Activated T-cell treated with anti-CD3 and anti-CD28 coated beads, Interleukin-2, amount 50 U/mL, for 24 hours (primary cell): ENCODE results near the gene ZSCAN21.
A peak's percentile ranks its signal among the peaks of the same experiment; 100 is the strongest.

Source experiments
- DNase-seq: peaks from one replicate; pipeline ENCODE4 v3.0.0-alpha.2; 2020
- H3K27ac Mint-ChIP-seq: 2 replicates; pipeline ENCODE4 v1.8.0; 2020; ENCODE audit warnings: mild to moderate bottlenecking, mixed read lengths
- H3K27me3 Mint-ChIP-seq: 2 replicates; pipeline ENCODE4 v1.8.0; 2020; ENCODE audit warnings: mixed read lengths
- H3K36me3 Mint-ChIP-seq: 2 replicates; pipeline ENCODE4 v1.8.0; 2020; ENCODE audit warnings: low read depth, mixed read lengths
- H3K4me1 Mint-ChIP-seq: 2 replicates; pipeline ENCODE4 v1.8.0; 2020; ENCODE audit warnings: low read depth, mixed read lengths
- H3K4me3 Mint-ChIP-seq: 2 replicates; pipeline ENCODE4 v1.8.0; 2020; ENCODE audit warnings: mild to moderate bottlenecking, moderate library complexity, mixed read lengths
- H3K9me3 Mint-ChIP-seq: 2 replicates; pipeline ENCODE4 v1.8.0; 2020; ENCODE audit warnings: mixed read lengths

The ZSCAN21 gene

GRCh38 chr7:100051611-100052010 lies 2.0 kb downstream of the ZSCAN21 start:
- no peak for DNase-seq
- peaks cover 18% of the 10 kb centered on the region for H3K36me3 Mint-ChIP-seq
- H3K4me1 Mint-ChIP-seq, result peaks cover 25% of the 10 kb centered on the region
- H3K27me3 Mint-ChIP-seq, result no peaks in the 10 kb centered on the region
- peak overlapping the region; percentile 60 for H3K4me3 Mint-ChIP-seq
- H3K27ac Mint-ChIP-seq, result peak overlapping the region; percentile 19
- no peaks in the 10 kb centered on the region for H3K9me3 Mint-ChIP-seq

- no peak overlapping the region for H3K27ac Mint-ChIP-seq
- no peaks in the 10 kb centered on the region for H3K9me3 Mint-ChIP-seq
- H3K36me3 Mint-ChIP-seq, result peaks cover 33% of the 10 kb centered on the region
- H3K27me3 Mint-ChIP-seq, result no peaks in the 10 kb centered on the region
- DNase-seq, result no peak
- peaks cover 25% of the 10 kb centered on the region for H3K4me1 Mint-ChIP-seq
- H3K4me3 Mint-ChIP-seq, result no peak overlapping the region
Observed at GRCh38 chr7:100053215-100053614, 3.6 kb downstream of the ZSCAN21 start.

- DNase-seq, result no peak
- peaks cover 50% of the 10 kb centered on the region for H3K36me3 Mint-ChIP-seq
- H3K4me3 Mint-ChIP-seq, result no peak overlapping the region
- H3K27me3 Mint-ChIP-seq, result no peaks in the 10 kb centered on the region
- H3K4me1 Mint-ChIP-seq, result no peaks in the 10 kb centered on the region
- no peak overlapping the region for H3K27ac Mint-ChIP-seq
- no peaks in the 10 kb centered on the region for H3K9me3 Mint-ChIP-seq
Observed at GRCh38 chr7:100057006-100057405, 7.4 kb downstream of the ZSCAN21 start.

GRCh38 chr7:100059251-100059739 lies 9.7 kb downstream of the ZSCAN21 start:
- H3K4me3 Mint-ChIP-seq, result no peak overlapping the region
- no peak overlapping the region for H3K27ac Mint-ChIP-seq
- no peak for DNase-seq
- H3K27me3 Mint-ChIP-seq, result no peaks in the 10 kb centered on the region
- H3K9me3 Mint-ChIP-seq, result no peaks in the 10 kb centered on the region
- no peaks in the 10 kb centered on the region for H3K4me1 Mint-ChIP-seq
- peaks cover 63% of the 10 kb centered on the region for H3K36me3 Mint-ChIP-seq

- Mint-ChIP-seq H3K27ac (peak overlapping the region; percentile 5), H3K4me3 (no peak overlapping the region), H3K36me3 (peaks cover 77% of the 10 kb centered on the region), H3K4me1 (no peaks in the 10 kb centered on the region), H3K27me3 (no peaks in the 10 kb centered on the region), H3K9me3 (no peaks in the 10 kb centered on the region)
- no peak for DNase-seq
Observed at GRCh38 chr7:100061518-100062193, 12.1 kb downstream of the ZSCAN21 start.

DNA sequence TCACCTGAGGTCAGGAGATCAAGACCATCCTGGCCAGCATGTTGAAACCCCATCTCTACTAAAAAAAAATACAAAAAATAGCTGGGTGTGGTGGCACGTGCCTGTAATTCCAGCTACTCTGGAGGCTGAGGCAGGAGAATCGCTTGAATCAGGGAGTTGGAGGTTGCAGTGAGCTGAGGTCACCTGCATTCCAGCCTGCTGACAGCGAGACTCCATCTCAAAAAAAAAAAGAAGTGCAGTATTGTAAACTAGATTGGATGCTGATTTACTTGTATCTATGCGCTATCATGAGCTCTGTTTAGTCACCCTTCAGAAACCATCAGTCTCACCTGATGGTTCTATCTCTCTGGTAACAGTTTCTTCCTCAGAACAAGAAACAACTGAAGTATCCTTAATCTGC lies 13.8 kb downstream of the ZSCAN21 start:
- Mint-ChIP-seq H3K4me3 (no peak overlapping the region), H3K9me3 (no peaks in the 10 kb centered on the region), H3K27ac (no peak overlapping the region), H3K4me1 (no peaks in the 10 kb centered on the region), H3K27me3 (no peaks in the 10 kb centered on the region), H3K36me3 (peaks cover 76% of the 10 kb centered on the region)
- no peak for DNase-seq

GRCh38 chr7:100064162-100064561 lies 14.6 kb downstream of the ZSCAN21 start:
- H3K9me3 Mint-ChIP-seq, result no peaks in the 10 kb centered on the region
- no peaks in the 10 kb centered on the region for H3K27me3 Mint-ChIP-seq
- no peak overlapping the region for H3K4me3 Mint-ChIP-seq
- H3K36me3 Mint-ChIP-seq, result peaks cover 72% of the 10 kb centered on the region
- no peak for DNase-seq
- no peaks in the 10 kb centered on the region for H3K4me1 Mint-ChIP-seq
- H3K27ac Mint-ChIP-seq, result no peak overlapping the region

GRCh38 chr7:100065452-100066186 lies 16.0 kb downstream of the ZSCAN21 start:
- Mint-ChIP-seq H3K4me3 (no peak overlapping the region), H3K36me3 (peaks cover 79% of the 10 kb centered on the region), H3K27ac (no peak overlapping the region), H3K4me1 (no peaks in the 10 kb centered on the region), H3K27me3 (no peaks in the 10 kb centered on the region), H3K9me3 (peaks cover 7% of the 10 kb centered on the region)
- DNase-seq, result no peak

DNA sequence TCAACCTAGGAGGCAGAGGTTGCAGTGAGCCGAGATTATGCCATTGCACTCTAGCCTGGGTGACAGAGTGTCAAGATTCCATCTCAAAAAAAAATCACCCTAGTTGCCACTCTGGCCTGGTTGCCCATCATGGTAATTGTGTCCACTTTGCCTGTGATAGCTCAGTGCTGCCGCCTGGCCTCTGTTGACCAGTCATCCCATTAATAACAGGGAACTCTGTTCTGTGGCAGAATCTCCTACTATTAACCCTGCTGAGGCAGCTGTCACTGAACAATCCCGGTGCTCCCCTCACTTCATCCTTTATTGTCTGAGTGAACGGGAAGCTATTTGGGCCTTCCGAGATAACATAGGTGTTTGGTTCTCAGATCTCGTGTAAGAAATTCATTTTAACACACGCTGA lies 17.4 kb downstream of the ZSCAN21 start:
- no peaks in the 10 kb centered on the region for H3K27me3 Mint-ChIP-seq
- peaks cover 80% of the 10 kb centered on the region for H3K36me3 Mint-ChIP-seq
- no peak overlapping the region for H3K4me3 Mint-ChIP-seq
- H3K4me1 Mint-ChIP-seq, result no peaks in the 10 kb centered on the region
- H3K9me3 Mint-ChIP-seq, result peaks cover 20% of the 10 kb centered on the region
- H3K27ac Mint-ChIP-seq, result peak overlapping the region; percentile 9
- DNase-seq, result no peak

DNA sequence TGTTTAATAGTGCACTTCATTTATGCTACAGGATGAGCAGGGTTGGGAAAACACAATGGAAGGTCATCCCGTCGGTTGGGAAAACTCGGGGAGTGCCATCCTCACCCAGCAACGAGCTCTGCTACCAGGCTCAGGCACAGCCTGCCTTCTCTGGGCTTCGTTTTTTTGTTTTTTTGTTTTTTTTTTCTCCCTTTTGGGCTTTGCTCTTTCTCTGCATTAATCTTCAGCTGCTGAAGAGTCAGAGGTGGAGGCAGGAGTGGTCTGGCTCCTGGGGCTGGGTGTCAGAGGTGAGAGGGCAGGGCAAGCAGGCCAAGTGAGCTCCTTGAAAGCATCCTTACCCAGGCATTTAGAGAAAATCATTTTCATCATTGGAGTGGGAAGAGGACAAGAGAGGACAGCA lies 20.4 kb downstream of the ZSCAN21 start:
- no peaks in the 10 kb centered on the region for H3K27me3 Mint-ChIP-seq
- DNase-seq, result no peak
- no peak overlapping the region for H3K4me3 Mint-ChIP-seq
- peaks cover 87% of the 10 kb centered on the region for H3K36me3 Mint-ChIP-seq
- H3K4me1 Mint-ChIP-seq, result no peaks in the 10 kb centered on the region
- peaks cover 30% of the 10 kb centered on the region for H3K9me3 Mint-ChIP-seq
- no peak overlapping the region for H3K27ac Mint-ChIP-seq

- DNase-seq, result no peak
- Mint-ChIP-seq H3K27me3 (no peaks in the 10 kb centered on the region), H3K27ac (no peak overlapping the region), H3K36me3 (peaks cover 89% of the 10 kb centered on the region), H3K9me3 (peaks cover 30% of the 10 kb centered on the region), H3K4me3 (no peak overlapping the region), H3K4me1 (no peaks in the 10 kb centered on the region)
Observed at GRCh38 chr7:100071018-100071723, 21.6 kb downstream of the ZSCAN21 start.

DNA sequence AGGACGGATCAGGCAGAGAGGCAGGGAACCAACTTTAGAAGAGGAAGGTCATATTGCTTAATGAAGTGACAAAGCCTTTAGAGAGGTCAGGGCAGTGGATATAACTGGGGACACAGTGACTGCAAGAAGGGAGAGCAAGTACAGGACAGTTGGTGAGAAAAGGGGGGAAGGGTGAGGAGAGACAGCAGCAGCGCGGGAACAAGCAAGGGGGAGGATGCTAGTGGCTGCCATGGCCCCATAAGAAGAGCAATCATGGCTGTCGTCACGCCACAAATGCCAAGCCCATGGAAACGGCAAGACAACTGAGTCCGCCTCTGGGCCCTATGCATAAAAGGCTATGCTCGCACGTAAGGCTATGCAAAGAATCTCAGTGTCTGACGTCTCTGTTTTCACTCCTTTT lies 22.9 kb downstream of the ZSCAN21 start:
- no peak for DNase-seq
- no peaks in the 10 kb centered on the region for H3K4me1 Mint-ChIP-seq
- H3K27ac Mint-ChIP-seq, result no peak overlapping the region
- peaks cover 30% of the 10 kb centered on the region for H3K9me3 Mint-ChIP-seq
- no peak overlapping the region for H3K4me3 Mint-ChIP-seq
- H3K36me3 Mint-ChIP-seq, result peaks cover 95% of the 10 kb centered on the region
- H3K27me3 Mint-ChIP-seq, result no peaks in the 10 kb centered on the region

DNA sequence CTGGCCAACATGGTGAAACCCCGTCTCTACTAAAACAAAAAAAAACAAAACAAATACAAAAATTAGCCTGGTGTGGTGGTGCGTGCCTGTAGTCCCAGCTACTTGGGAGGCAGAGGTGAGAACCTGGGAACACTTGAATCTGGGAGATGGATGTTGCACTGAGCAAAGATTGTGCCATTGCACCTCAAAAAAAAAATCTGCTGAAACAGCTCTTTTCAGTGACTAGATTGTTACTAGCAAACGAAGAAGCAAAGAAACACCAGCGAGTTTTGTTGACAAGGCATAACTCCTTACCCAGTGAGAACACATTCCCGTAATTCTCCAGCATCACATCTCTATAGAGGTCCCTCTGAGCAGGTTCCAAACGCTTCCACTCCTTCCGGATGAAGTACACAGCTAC lies 25.3 kb downstream of the ZSCAN21 start:
- peaks cover 95% of the 10 kb centered on the region for H3K36me3 Mint-ChIP-seq
- DNase-seq, result no peak
- peaks cover 10% of the 10 kb centered on the region for H3K4me1 Mint-ChIP-seq
- H3K4me3 Mint-ChIP-seq, result no peak overlapping the region
- peaks cover 30% of the 10 kb centered on the region for H3K9me3 Mint-ChIP-seq
- H3K27me3 Mint-ChIP-seq, result no peaks in the 10 kb centered on the region
- no peak overlapping the region for H3K27ac Mint-ChIP-seq

- no peak overlapping the region for H3K27ac Mint-ChIP-seq
- no peak for DNase-seq
- no peak overlapping the region for H3K4me3 Mint-ChIP-seq
- peaks cover 25% of the 10 kb centered on the region for H3K9me3 Mint-ChIP-seq
- H3K27me3 Mint-ChIP-seq, result no peaks in the 10 kb centered on the region
- H3K36me3 Mint-ChIP-seq, result peaks cover 94% of the 10 kb centered on the region
- peaks cover 14% of the 10 kb centered on the region for H3K4me1 Mint-ChIP-seq
Observed at GRCh38 chr7:100075418-100075817, 25.8 kb downstream of the ZSCAN21 start.

DNA sequence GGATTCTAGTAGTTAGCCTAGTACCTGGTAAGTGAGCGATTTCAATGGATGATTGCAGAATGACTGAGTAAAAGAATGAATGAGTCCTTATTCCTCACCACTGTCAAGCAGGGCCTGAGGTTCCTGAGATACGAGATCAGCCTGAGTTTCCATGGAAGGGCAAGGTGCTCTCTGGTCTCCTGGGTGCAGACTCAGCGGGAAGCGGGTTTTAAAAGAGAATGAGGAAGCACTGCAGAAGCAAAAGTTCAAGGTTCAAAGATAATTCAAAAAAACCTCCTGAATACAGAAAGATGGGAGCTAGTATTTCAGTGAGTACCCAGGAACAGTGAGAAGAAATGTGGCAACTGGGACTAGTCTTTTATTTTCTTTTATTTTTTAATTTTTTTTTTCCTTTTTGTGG lies 27.6 kb downstream of the ZSCAN21 start:
- H3K4me1 Mint-ChIP-seq, result peaks cover 21% of the 10 kb centered on the region
- H3K4me3 Mint-ChIP-seq, result no peak overlapping the region
- H3K27ac Mint-ChIP-seq, result no peak overlapping the region
- peaks cover 82% of the 10 kb centered on the region for H3K36me3 Mint-ChIP-seq
- no peaks in the 10 kb centered on the region for H3K27me3 Mint-ChIP-seq
- peaks cover 7% of the 10 kb centered on the region for H3K9me3 Mint-ChIP-seq
- DNase-seq, result no peak
